Measurements from ENCODE around the gene NOLC1. TPM values are rescaled to one million over a fixed set of nuclear protein-coding genes. Genes with fewer than 3 reads are reported as not detected.

Gene NOLC1
- polyA plus RNA-seq, 3 donors: 10.0 to 32.1 (median 19.3) TPM

GRCh38 chr10:102140913-102141540, 11.2 kb upstream of the NOLC1 start:
- intact Hi-C loops (cut with micrococcal nuclease): no loop called here
- peaks cover 55% of the 10 kb centered on the region for H3K79me2 ChIP-seq (ENCODE audit: insufficient read depth, low read length)
- peaks cover 37% of the 10 kb centered on the region for H4K20me1 ChIP-seq (ENCODE audit: insufficient read depth, low read length)
- peak overlapping the region in 1 of 2 donors; percentile 45 for H3K27ac ChIP-seq (ENCODE audit: low read depth in 1 of 2, low read length in 2 of 2)
- H2AFZ ChIP-seq (ENCODE audit: insufficient read depth, low read depth, low read length, poor library complexity, severe bottlenecking): no peak overlapping the region
- H3K9me3 Mint-ChIP-seq: no peaks in the 10 kb centered on the region
- H3K4me1 ChIP-seq (ENCODE audit: control insufficient read depth in 1 of 2, insufficient read depth in 2 of 2, low read length in 2 of 2): no peaks in the 10 kb centered on the region
- H3K9ac ChIP-seq (ENCODE audit: insufficient read depth, low read length, poor library complexity, severe bottlenecking): no peak overlapping the region
- H3K27me3 Mint-ChIP-seq (ENCODE audit: low read depth in 3 of 3): peaks cover 0 to 1% (median 0%) of the 10 kb centered on the region in 3 donors
- H3K4me3 ChIP-seq (replicated peaks in 1 of 3; ENCODE audit: low read depth in 2 of 3, low read length in 3 of 3): no peak overlapping the region
- H3K4me2 ChIP-seq (replicated peaks; ENCODE audit: extremely low read depth, low read length, poor library complexity, severe bottlenecking): no peak overlapping the region
- peaks cover 69 to 83% of the 10 kb centered on the region in 2 donors for H3K36me3 ChIP-seq (replicated peaks in 1 of 2; ENCODE audit: control insufficient read depth in 1 of 2, insufficient read depth in 2 of 2, low read length in 2 of 2)
- H3K27me3 ChIP-seq (ENCODE audit: control insufficient read depth in 2 of 2, insufficient read depth in 2 of 2, low read length in 2 of 2): no peaks in the 10 kb centered on the region
- no peaks in the 10 kb centered on the region for H3K9me3 ChIP-seq (replicated peaks in 1 of 2; ENCODE audit: control insufficient read depth in 1 of 2, insufficient read depth in 1 of 2, low read length in 2 of 2)
- no peak for DNase-seq
- WGBS (ENCODE audit: insufficient coverage): 92% methylated on average over 4 of the region's 5 CpGs
- H3K36me3 Mint-ChIP-seq: peaks cover 74 to 84% of the 10 kb centered on the region in 2 donors
- peak overlapping the region in 3 of 7 donors; percentile 37 to 66 (median 50) for H3K27ac Mint-ChIP-seq
- no peaks in the 10 kb centered on the region for H3K4me1 Mint-ChIP-seq
- H3K4me3 Mint-ChIP-seq: no peak overlapping the region
- TF ChIP-seq CTCF (IDR thresholded peaks at IDR 0.05): no peak

GRCh38 chr10:102141583-102142107, 10.5 kb upstream of the NOLC1 start:
- no peak for TF ChIP-seq CTCF (IDR thresholded peaks at IDR 0.05)
- peaks cover 49% of the 10 kb centered on the region for H3K79me2 ChIP-seq (ENCODE audit: insufficient read depth, low read length)
- no peaks in the 10 kb centered on the region for H3K9me3 ChIP-seq (replicated peaks in 1 of 2; ENCODE audit: control insufficient read depth in 1 of 2, insufficient read depth in 1 of 2, low read length in 2 of 2)
- no peak overlapping the region for H2AFZ ChIP-seq (ENCODE audit: insufficient read depth, low read depth, low read length, poor library complexity, severe bottlenecking)
- H3K9me3 Mint-ChIP-seq: no peaks in the 10 kb centered on the region
- no peak overlapping the region for H3K4me2 ChIP-seq (replicated peaks; ENCODE audit: extremely low read depth, low read length, poor library complexity, severe bottlenecking)
- H3K9ac ChIP-seq (ENCODE audit: insufficient read depth, low read length, poor library complexity, severe bottlenecking): no peak overlapping the region
- WGBS (ENCODE audit: insufficient coverage): 100% methylated on average over 2 of the region's 4 CpGs
- no peaks in the 10 kb centered on the region for H3K4me1 Mint-ChIP-seq
- peak overlapping the region in 3 of 7 donors; percentile 37 to 66 (median 57) for H3K27ac Mint-ChIP-seq
- peaks cover 0 to 1% (median 0%) of the 10 kb centered on the region in 3 donors for H3K27me3 Mint-ChIP-seq (ENCODE audit: low read depth in 3 of 3)
- peaks cover 79 to 90% of the 10 kb centered on the region in 2 donors for H3K36me3 Mint-ChIP-seq
- H3K4me1 ChIP-seq (ENCODE audit: control insufficient read depth in 1 of 2, insufficient read depth in 2 of 2, low read length in 2 of 2): no peaks in the 10 kb centered on the region
- H3K4me3 ChIP-seq (replicated peaks in 1 of 3; ENCODE audit: low read depth in 2 of 3, low read length in 3 of 3): no peak overlapping the region
- no peak for DNase-seq
- H3K27ac ChIP-seq (ENCODE audit: low read depth in 1 of 2, low read length in 2 of 2): peak overlapping the region in 1 of 2 donors; percentile 45
- intact Hi-C loops (cut with micrococcal nuclease): no loop called here
- peaks cover 31% of the 10 kb centered on the region for H4K20me1 ChIP-seq (ENCODE audit: insufficient read depth, low read length)
- no peak overlapping the region for H3K4me3 Mint-ChIP-seq
- H3K27me3 ChIP-seq (ENCODE audit: control insufficient read depth in 2 of 2, insufficient read depth in 2 of 2, low read length in 2 of 2): no peaks in the 10 kb centered on the region
- H3K36me3 ChIP-seq (replicated peaks in 1 of 2; ENCODE audit: control insufficient read depth in 1 of 2, insufficient read depth in 2 of 2, low read length in 2 of 2): peaks cover 75 to 89% of the 10 kb centered on the region in 2 donors

Measured in CD14-positive monocyte (primary cell).